Vagina (tissue), 2 donors: ENCODE measurements around the gene MEIKIN.

ENCODE experiments used
- POLR2A ChIP-seq, 2 donors: fragments of 450-650 bp; IDR thresholded peaks; one replicate each; pipeline ENCODE4 v1.6.1; 2017; ENCODE audit warnings: antibody characterized with exemption in 2 of 2, mild to moderate bottlenecking in 2 of 2, moderate library complexity in 2 of 2
- TF ChIP-seq, protein P1 (sequence below), 3 experiments: fragments of 450-650 bp in 2 of 3; fragments of 200-600 bp in 1 of 3; sonication (generic) in 1 of 3; IDR thresholded peaks; one replicate each; pipeline ENCODE4 v1.5.1; 2017 to 2019; ENCODE audit warnings: antibody characterized with exemption in 3 of 3, mild to moderate bottlenecking in 2 of 3, moderate library complexity in 2 of 3

DNA sequence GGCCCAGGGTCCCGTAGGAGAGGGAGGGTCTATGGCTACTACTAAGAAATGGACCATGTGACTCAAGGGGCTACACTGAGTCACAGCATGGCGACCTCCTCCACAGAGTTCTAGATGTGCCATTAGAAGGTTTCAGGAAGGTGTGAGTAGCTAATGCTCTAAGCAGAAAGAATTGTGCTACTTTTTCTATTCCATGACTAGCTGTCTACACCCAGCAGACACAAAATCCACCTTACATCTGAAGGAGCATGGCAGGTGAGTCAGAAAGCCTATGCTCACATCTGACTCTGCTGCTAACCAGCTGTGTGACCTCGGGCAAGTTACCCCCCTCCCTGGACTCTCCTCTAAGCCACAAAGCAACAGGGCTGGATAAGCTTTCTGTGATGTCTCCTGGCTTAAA lies 14.4 kb upstream of the MEIKIN start:
- TF ChIP-seq, protein P1, sequence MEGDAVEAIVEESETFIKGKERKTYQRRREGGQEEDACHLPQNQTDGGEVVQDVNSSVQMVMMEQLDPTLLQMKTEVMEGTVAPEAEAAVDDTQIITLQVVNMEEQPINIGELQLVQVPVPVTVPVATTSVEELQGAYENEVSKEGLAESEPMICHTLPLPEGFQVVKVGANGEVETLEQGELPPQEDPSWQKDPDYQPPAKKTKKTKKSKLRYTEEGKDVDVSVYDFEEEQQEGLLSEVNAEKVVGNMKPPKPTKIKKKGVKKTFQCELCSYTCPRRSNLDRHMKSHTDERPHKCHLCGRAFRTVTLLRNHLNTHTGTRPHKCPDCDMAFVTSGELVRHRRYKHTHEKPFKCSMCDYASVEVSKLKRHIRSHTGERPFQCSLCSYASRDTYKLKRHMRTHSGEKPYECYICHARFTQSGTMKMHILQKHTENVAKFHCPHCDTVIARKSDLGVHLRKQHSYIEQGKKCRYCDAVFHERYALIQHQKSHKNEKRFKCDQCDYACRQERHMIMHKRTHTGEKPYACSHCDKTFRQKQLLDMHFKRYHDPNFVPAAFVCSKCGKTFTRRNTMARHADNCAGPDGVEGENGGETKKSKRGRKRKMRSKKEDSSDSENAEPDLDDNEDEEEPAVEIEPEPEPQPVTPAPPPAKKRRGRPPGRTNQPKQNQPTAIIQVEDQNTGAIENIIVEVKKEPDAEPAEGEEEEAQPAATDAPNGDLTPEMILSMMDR (IDR thresholded peaks at IDR 0.05), result no peak
- TF ChIP-seq POLR2A (IDR thresholded peaks at IDR 0.05), result no peak
